A549 treated with AZD9567 at 1 μM for 4 hours (cell line): Measurements from ENCODE around the gene TPH1. TPM values are rescaled to one million over a fixed set of nuclear protein-coding genes. Genes with fewer than 3 reads are reported as not detected.

ENCODE experiments used
- total RNA-seq: library from RNA; stranded (reverse); fragments of 200-300 nt; extraction: Qiagen RNA extraction; gene quantifications from 5 replicates; pipeline ENCODE4 v1.2.3, GENCODE V29; 2022; ENCODE audit not compliant: insufficient read depth

The TPH1 gene
- total RNA-seq: 0.05 to 0.07 TPM (median 0.05 TPM) in 4 of 5 replicates, not detected in the other

DNA sequence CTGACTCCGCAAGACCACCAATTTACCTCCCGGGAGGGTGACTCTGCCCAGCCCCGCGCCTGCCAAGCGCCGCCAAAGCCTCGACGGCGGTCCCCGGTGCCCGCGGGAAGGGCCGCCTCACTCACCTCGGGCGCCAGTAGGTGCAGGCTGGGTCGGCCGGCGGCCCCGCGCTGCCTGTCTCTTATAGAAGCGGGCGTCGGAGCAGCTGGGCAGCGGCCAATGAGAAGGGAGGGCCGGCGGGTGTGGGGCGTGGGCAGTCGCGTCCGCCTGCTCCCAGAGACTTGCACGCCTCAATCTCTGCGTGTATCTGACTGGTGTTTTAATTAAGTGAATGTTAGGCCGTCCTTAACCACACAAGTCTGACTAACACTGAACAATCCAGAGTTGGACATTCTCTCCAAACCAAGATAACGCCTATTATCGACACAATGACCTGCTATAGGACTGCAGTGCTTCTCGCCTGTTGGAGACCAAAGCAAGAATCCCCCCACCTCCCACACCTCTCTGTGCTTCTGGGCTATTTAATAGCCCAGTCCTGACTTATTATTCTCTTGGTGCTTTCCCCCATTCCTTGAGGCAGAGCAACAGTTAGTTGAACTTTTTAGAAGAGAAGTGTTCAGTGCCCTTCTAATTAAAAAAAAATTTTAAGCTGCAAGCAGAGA is at the start of gene TPH1:
Gene TPH1, minus strand, starts transcription at position 154 of the 662 bp plus-strand sequence. CDS start 5,507 bp downstream, outside the sequence.

DNA sequence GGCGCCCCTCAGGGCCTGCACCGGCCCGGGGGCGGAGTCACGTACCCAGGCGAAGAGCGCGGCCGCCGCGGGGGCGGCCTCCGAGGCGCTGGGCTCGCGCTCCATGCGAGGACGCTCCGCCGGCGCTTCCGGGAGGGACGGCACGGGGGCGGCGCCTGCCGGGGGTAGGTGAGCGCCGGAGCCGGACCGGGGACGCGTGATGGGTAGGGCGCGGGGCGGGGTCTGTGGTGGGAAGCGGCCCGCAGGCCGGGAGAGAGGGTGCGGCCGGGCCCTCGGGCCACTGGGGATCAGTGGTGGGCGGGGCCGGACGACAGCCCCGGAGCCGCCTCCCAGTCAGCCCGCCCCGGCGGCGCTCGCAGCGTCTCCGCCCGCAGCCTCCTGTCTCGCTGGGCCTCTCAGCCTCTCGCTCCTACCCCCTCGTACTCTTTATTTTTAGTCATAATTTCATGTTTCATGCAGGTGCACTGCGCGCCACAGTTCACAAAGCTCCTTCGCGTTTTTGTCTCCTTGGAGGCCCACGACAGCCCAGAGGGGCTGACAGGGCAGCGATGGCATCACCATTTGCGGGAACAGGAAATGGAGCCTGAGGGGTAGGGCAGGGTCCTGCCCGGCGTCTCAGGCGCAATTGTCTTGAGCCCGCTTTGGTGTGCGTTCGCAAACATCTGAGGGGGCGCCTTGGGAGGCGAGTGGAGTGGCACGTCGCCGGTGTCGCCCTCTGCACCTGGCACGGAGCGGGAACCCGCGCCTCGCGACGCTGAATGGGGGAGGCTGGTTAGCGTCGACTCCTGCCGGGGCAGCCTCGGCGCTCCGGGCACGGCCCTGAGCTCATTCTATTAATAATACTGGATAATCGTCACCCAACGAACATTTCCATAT is 32.9 kb downstream of the TPH1 start, which contains the start of gene SERGEF:
Gene SERGEF, minus strand, starts transcription at position 142 of the 876 bp plus-strand sequence. Its CDS starts 37 bp downstream, at position 105.

Other genes starting within 250 kb of the TPH1 start
- 14.2 to 20.6 TPM (median 16.7 TPM) in 5 replicates for gene SERGEF, start 33.2 kb downstream of the TPH1 start, total RNA-seq
- 37.9 to 50.3 TPM (median 38.9 TPM) in 5 replicates for gene SAAL1, start 59.8 kb upstream of the TPH1 start, total RNA-seq
- 0.08 TPM in 1 of 5 replicates, not detected in the others for gene MRGPRX3, start 86.3 kb upstream of the TPH1 start, total RNA-seq
- gene MRGPRX4, start 126.6 kb upstream of the TPH1 start, total RNA-seq: not detected in 5 replicates
- gene SAA4, start 190.5 kb upstream of the TPH1 start, total RNA-seq: not detected in 5 replicates
- gene SAA2, start 202.4 kb upstream of the TPH1 start, total RNA-seq: 0.17 to 0.21 TPM in 2 of 5 replicates, not detected in the others
- gene SAA1, start 220.0 kb upstream of the TPH1 start, total RNA-seq: 1.5 to 2.9 TPM (median 1.7 TPM) in 4 of 5 replicates, not detected in the other